NCI-H2196 treated with DMSO at 0.1 percent for 48 hours (cell line): ENCODE data around the gene GJA8.
A peak's percentile ranks its signal among the peaks of the same experiment; 100 is the strongest.
"Not testable (repeated sequence)": the region's sequence is repeated elsewhere in the genome, so short reads cannot be mapped to it uniquely, and the experiment has no call there.

Experiments
- DNase-seq: peaks from one replicate; lab custom pipeline; 2025; ENCODE audit not compliant: unreplicated experiment; lab: John Stamatoyannopoulos, UW

Gene GJA8

GRCh38 chr1:147902253-147902845 is at the start of gene GJA8:
TSS of gene GJA8 (plus strand) at chr1:147902795. CDS start at chr1:147907956, 5,161 bp downstream.
- no peak for DNase-seq

GRCh38 chr1:147853391-147853790 is 49.2 kb upstream of the GJA8 start:
- no peak for DNase-seq

- DNase-seq = not testable (repeated sequence)
Observed at GRCh38 chr1:147854989-147855388, 47.6 kb upstream of the GJA8 start.

GRCh38 chr1:147855996-147856395 is 46.6 kb upstream of the GJA8 start:
- DNase-seq = not testable (repeated sequence)

GRCh38 chr1:147867204-147867603 is 35.4 kb upstream of the GJA8 start:
- not testable (repeated sequence) for DNase-seq

GRCh38 chr1:147878022-147878421 is 24.6 kb upstream of the GJA8 start:
- no peak for DNase-seq

GRCh38 chr1:147879911-147880310 is 22.7 kb upstream of the GJA8 start:
- no peak for DNase-seq

GRCh38 chr1:147882535-147882934 is 20.1 kb upstream of the GJA8 start:
- DNase-seq = no peak

- DNase-seq = no peak
Observed at GRCh38 chr1:147890177-147890790, 12.3 kb upstream of the GJA8 start.

- DNase-seq = no peak
Observed at GRCh38 chr1:147891088-147891487, 11.5 kb upstream of the GJA8 start.

GRCh38 chr1:147892216-147892615 is 10.4 kb upstream of the GJA8 start:
- no peak for DNase-seq

- DNase-seq = peak; percentile 18
Observed at GRCh38 chr1:147892731-147893214, 9.8 kb upstream of the GJA8 start.

- DNase-seq = no peak
Observed at GRCh38 chr1:147895123-147895522, 7.5 kb upstream of the GJA8 start.

GRCh38 chr1:147897029-147897752 is 5.4 kb upstream of the GJA8 start:
- DNase-seq = no peak

- DNase-seq = no peak
Observed at GRCh38 chr1:147897789-147898188, 4.8 kb upstream of the GJA8 start.

GRCh38 chr1:147904726-147905125 is 2.1 kb downstream of the GJA8 start:
- no peak for DNase-seq

GRCh38 chr1:147907786-147908509 is 5.4 kb downstream of the GJA8 start:
- DNase-seq = no peak

GRCh38 chr1:147912553-147912952 is 10.0 kb downstream of the GJA8 start:
- DNase-seq = no peak

- DNase-seq = no peak
Observed at GRCh38 chr1:147913362-147913942, 10.9 kb downstream of the GJA8 start.

GRCh38 chr1:147919896-147920295 is 17.3 kb downstream of the GJA8 start:
- no peak for DNase-seq

GRCh38 chr1:147924813-147925212 is 22.2 kb downstream of the GJA8 start:
- DNase-seq = no peak
